NT2/D1 (cell line): Measurements from ENCODE around the gene PKHD1.

ENCODE experiments used
- SUZ12 ChIP-seq: IDR thresholded peaks from 2 replicates; pipeline ENCODE4 v1.6.1; 2011; ENCODE audit not compliant: insufficient read length, insufficient read depth; ENCODE audit errors: extremely low read depth
- YY1 ChIP-seq: IDR thresholded peaks from 2 replicates; pipeline ENCODE4 v1.6.1; 2011; ENCODE audit not compliant: insufficient read length, insufficient read depth
- ZNF274 ChIP-seq: IDR thresholded peaks from 2 replicates; pipeline ENCODE4 v1.6.1; 2011; ENCODE audit warnings: mild to moderate bottlenecking, low read depth, low read length

- TF ChIP-seq SUZ12 (no peak), ZNF274 (no peak), YY1 (no peak)
Measured at GRCh38 chr6:51775942-51776860, 311.2 kb downstream of the PKHD1 start.
